ENCODE results near the gene SLC15A4.
"Not testable (repeated sequence)": the region's sequence is repeated elsewhere in the genome, so short reads cannot be mapped to it uniquely, and the experiment has no call there.

SLC15A4 gene

GRCh38 chr12:128814411-128815261 lies 9.1 kb downstream of the SLC15A4 start:
- DNase-seq (ENCODE audit: low spot score), result no peak

GRCh38 chr12:128813883-128814282 lies 9.9 kb downstream of the SLC15A4 start:
- DNase-seq (ENCODE audit: low spot score), result no peak

- no peak for DNase-seq (ENCODE audit: low spot score)
Observed at GRCh38 chr12:128813392-128813791, 10.4 kb downstream of the SLC15A4 start.

- DNase-seq (ENCODE audit: low spot score), result no peak
Observed at GRCh38 chr12:128811806-128812205, 12.0 kb downstream of the SLC15A4 start.

DNA sequence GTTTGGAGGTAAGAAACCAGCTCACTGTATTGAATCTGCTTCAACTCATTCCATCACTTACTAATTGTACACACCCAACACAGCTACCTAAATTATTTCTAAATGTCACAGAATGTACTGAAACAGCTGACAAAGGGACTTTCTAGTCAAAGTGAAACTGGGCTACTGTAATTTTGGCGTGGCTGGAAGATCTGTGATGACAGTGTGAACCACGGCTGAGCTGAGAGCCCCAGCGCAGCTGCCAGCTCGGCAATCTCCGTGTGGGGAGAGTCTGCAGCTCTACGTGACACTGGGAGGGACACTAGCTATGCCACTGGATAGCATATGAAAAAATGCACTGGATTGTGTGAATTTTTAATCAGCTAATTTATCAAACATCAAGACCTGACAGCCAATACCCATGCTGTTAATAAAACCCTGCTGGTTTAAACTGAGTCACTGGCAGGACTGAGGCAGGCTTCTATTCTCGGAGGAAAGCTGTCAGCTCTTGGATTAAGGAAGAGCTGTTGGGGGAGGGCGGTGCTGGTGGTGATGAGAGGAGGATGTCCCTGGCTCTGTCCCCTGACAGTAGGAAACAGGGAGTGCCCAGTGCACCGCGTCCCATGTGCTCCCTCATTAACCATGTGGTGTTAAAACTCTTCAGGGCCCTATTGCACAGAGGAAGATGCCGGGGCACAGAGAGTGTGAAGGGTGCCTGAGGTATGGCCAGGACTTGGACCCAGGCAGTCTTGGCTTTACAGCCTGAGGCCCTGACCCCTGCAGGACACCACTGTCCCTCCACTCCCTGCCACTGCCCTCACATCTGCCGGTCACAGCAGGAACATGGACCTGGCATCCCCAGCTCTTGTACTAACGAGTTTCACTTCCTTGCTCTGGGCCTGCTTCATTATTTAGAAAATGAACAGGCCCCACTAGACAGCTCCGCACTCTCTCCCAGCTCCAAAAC lies 13.3 kb downstream of the SLC15A4 start:
- no peak for DNase-seq (ENCODE audit: low spot score)

- DNase-seq (ENCODE audit: low spot score), result no peak
Observed at GRCh38 chr12:128808651-128809050, 15.1 kb downstream of the SLC15A4 start.

GRCh38 chr12:128807161-128807724 lies 16.5 kb downstream of the SLC15A4 start:
- DNase-seq (ENCODE audit: low spot score), result no peak

- no peak for DNase-seq (ENCODE audit: low spot score)
Observed at GRCh38 chr12:128806573-128806972, 17.2 kb downstream of the SLC15A4 start.

GRCh38 chr12:128805406-128805805 lies 18.4 kb downstream of the SLC15A4 start:
- DNase-seq (ENCODE audit: low spot score), result not testable (repeated sequence)

DNA sequence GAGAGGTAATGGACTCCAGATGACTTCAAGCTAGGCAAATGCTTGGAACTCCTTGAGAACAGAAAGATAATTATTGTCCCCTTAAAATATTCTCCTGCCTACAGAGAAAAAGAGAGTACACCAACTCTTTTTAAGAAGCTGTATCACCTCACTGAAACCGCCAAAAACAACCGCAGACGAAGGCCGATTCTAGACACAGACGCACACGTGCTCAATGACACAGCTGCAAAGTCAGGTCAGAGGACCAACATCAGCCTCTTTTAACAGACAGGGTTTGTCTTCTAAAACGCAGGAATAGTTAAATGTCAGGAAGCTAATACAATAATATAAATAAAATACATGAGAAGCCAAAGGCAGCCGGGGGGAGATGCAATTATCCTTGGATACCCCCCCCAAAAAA lies 19.0 kb downstream of the SLC15A4 start:
- no peak for DNase-seq (ENCODE audit: low spot score)

GRCh38 chr12:128803788-128804187 lies 20.0 kb downstream of the SLC15A4 start:
- DNase-seq (ENCODE audit: low spot score), result no peak

GRCh38 chr12:128802756-128803155 lies 21.0 kb downstream of the SLC15A4 start:
- no peak for DNase-seq (ENCODE audit: low spot score)

DNA sequence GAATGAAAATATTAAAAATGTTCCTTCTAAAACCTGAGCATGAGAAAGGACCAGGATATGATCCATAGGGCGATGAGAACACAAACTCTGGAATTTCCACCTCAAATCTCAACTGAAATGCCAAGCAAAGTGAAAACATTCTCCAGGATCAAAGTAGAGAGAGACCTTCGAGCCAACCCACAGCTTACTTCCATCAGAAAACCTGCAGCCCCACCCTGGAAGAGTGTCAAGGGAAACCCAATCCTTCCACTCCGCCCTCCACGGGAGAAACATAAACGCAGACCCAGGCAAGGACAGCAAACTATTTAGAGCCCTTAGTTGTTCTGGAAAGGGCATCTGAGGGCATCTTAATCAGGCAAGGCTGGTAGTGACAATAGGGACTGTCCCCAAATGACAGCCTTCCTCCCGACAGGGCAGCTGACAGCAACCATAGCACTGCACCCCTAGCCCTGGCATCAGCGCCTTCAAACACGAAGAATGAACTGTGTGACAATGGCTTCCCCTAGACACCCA lies 21.8 kb downstream of the SLC15A4 start:
- no peak for DNase-seq (ENCODE audit: low spot score)

- DNase-seq (ENCODE audit: low spot score), result no peak
Observed at GRCh38 chr12:128800606-128801005, 23.2 kb downstream of the SLC15A4 start.

GRCh38 chr12:128798571-128799341 lies 25.0 kb downstream of the SLC15A4 start:
- no peak for DNase-seq (ENCODE audit: low spot score)

DNA sequence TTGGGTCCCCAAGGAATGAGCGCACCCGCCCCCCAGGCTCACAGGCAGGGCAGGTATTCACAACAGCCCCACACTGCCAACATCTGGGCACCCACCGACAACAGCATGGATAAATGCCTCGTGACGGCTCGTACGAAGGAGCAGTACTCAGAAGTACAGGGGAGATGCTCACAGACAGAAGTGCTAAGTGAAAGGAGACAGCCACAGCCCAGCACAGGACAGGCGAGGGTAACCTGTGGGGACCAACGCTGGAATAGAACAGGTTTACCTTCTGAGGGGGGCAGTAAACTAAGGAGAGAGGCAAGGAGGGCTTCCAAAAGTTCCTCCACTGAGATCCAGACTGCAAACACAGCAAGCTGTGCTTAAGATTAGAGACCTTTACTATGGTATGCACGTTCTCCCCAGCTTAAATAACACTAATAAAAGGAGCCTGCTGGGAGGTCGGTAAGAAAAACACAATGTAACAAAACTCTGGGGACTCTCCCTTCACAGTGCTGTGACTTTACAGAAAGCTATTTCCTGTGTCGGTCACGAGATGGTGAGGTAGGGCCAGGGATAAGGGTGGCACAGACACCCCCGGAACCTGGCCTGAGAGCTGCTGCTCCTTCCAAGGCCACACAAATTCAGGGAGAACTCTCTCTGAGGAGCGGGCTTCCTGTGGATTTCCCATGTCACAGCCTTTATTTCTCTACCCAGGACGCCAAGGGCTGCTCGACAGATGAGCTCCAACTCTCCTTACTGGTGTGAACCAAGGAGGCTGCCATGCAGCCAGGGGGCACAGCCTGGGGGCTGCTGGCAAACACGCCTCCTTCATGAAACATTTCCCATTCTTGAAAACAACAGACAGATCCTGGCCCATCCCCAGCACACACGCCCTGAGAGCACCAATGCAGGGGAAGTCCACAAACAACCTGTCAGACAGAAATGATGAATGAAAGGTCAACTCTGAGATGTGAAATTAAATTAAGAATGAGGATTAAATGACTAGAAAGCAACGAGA lies 26.3 kb downstream of the SLC15A4 start:
- no peak for DNase-seq (ENCODE audit: low spot score)

DNA sequence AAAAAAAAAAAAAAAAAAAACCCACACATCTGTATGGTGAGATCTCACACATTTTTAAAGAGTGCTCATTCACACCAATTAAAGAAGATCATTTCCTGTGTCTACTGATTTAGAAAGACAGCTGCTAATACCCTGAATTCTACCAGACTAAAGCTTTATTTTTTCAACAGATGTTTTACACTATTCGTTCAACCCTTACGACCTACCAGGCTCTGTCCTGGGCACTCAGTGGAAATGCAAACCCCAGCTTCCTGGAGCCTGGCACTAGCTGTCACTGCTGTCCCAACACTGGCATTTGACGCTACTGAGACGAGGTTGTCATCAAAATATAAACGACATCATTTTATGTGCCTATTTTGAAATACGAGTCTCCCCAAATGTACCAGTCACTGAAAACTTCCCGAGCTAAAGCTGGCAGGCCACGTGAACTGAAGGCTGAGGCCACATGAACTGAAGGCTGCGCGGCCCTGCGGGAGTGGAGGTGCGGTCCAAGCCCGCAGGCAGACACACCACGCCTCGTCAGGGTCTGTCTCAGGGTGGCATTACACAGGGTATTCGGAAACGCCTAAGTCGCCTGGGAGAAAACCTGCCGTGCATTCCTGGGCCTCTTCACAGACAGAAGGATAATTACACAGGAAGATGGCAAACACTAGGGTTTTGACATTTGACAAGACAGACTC lies 27.2 kb downstream of the SLC15A4 start:
- DNase-seq (ENCODE audit: low spot score), result no peak

- DNase-seq (ENCODE audit: low spot score), result no peak
Observed at GRCh38 chr12:128795530-128796361, 28.0 kb downstream of the SLC15A4 start.
